HG03045 (cell line): ENCODE data around the gene SUMO4.

Source experiments
- ATAC-seq: cut with Tn5 transposase; IDR thresholded peaks from one replicate; pipeline ENCODE4 v1.9.1; 2021; ENCODE audit warnings: mild to moderate bottlenecking, moderate library complexity; ENCODE audit not compliant: unreplicated experiment

The SUMO4 gene

GRCh38 chr6:149400050-149400449, at the start of gene SUMO4:
TSS of gene SUMO4 (plus strand) at chr6:149400262. CDS start at chr6:149400392, 130 bp downstream.
- ATAC-seq: no peak

- ATAC-seq: no peak
These were observed 46.1 kb upstream of the SUMO4 start for GRCh38 chr6:149354009-149354408.

GRCh38 chr6:149356081-149356750, 43.8 kb upstream of the SUMO4 start:
- ATAC-seq: no peak

GRCh38 chr6:149357726-149358538, 42.1 kb upstream of the SUMO4 start:
- ATAC-seq: no peak

- no peak for ATAC-seq
These were observed 40.6 kb upstream of the SUMO4 start for GRCh38 chr6:149359440-149359839.

- ATAC-seq: no peak
These were observed 39.5 kb upstream of the SUMO4 start for GRCh38 chr6:149360536-149360935.

GRCh38 chr6:149362289-149362688, 37.8 kb upstream of the SUMO4 start:
- ATAC-seq: no peak

- ATAC-seq: no peak
These were observed 36.9 kb upstream of the SUMO4 start for GRCh38 chr6:149363154-149363553.

GRCh38 chr6:149364557-149364956, 35.5 kb upstream of the SUMO4 start:
- no peak for ATAC-seq

- no peak for ATAC-seq
These were observed 34.9 kb upstream of the SUMO4 start for GRCh38 chr6:149365197-149365596.

- no peak for ATAC-seq
These were observed 33.7 kb upstream of the SUMO4 start for GRCh38 chr6:149366267-149366921.

- ATAC-seq: no peak
These were observed 32.0 kb upstream of the SUMO4 start for GRCh38 chr6:149368065-149368464.

GRCh38 chr6:149371154-149371553, 28.9 kb upstream of the SUMO4 start:
- no peak for ATAC-seq

GRCh38 chr6:149372062-149372461, 28.0 kb upstream of the SUMO4 start:
- ATAC-seq: no peak

GRCh38 chr6:149373511-149373910, 26.6 kb upstream of the SUMO4 start:
- no peak for ATAC-seq

- ATAC-seq: no peak
These were observed 20.1 kb upstream of the SUMO4 start for GRCh38 chr6:149379977-149380376.

GRCh38 chr6:149380523-149380922, 19.5 kb upstream of the SUMO4 start:
- ATAC-seq: no peak

GRCh38 chr6:149383371-149383770, 16.7 kb upstream of the SUMO4 start:
- no peak for ATAC-seq

- no peak for ATAC-seq
These were observed 15.6 kb upstream of the SUMO4 start for GRCh38 chr6:149384464-149384863.

- ATAC-seq: no peak
These were observed 13.9 kb upstream of the SUMO4 start for GRCh38 chr6:149385998-149386646.

GRCh38 chr6:149387779-149388512, 12.1 kb upstream of the SUMO4 start:
- ATAC-seq: no peak
